GM20431 (cell line): ENCODE data around the gene MRO.
"Not testable (repeated sequence)": the region's sequence is repeated elsewhere in the genome, so short reads cannot be mapped to it uniquely, and the experiment has no call there.

Experiments
- in situ Hi-C: fragments of 300-500 bp; cut with MseI, MboI; formaldehyde crosslinking; loops from one replicate; pipeline ENCODE4 v1.15.0; 2020; ENCODE audit warnings: low sequenced_read_pairs; ENCODE audit not compliant: unreplicated experiment

The MRO gene

GRCh38 chr18:50819728-50820378, at the start of gene MRO:
Gene MRO (minus strand): TSS chr18:50820016. CDS start chr18:50809400, 10,616 bp downstream.
- in situ Hi-C loops = no loop called here

GRCh38 chr18:50869150-50869549, 49.3 kb upstream of the MRO start:
- in situ Hi-C loops = no loop called here

GRCh38 chr18:50866765-50867164, 46.9 kb upstream of the MRO start:
- in situ Hi-C loops = no loop called here

- in situ Hi-C loops = no loop called here
Measured at GRCh38 chr18:50863840-50864375, 44.1 kb upstream of the MRO start.

- in situ Hi-C loops = no loop called here
Measured at GRCh38 chr18:50862401-50862800, 42.6 kb upstream of the MRO start.

- in situ Hi-C loops = no loop called here
Measured at GRCh38 chr18:50861617-50862016, 41.8 kb upstream of the MRO start.

- in situ Hi-C loops = no loop called here
Measured at GRCh38 chr18:50859793-50860555, 40.2 kb upstream of the MRO start.

- in situ Hi-C loops = no loop called here
Measured at GRCh38 chr18:50857694-50858093, 37.9 kb upstream of the MRO start.

GRCh38 chr18:50857166-50857565, 37.4 kb upstream of the MRO start:
- in situ Hi-C loops = not testable (repeated sequence)

GRCh38 chr18:50855976-50856757, 36.4 kb upstream of the MRO start:
- in situ Hi-C loops = no loop called here

- in situ Hi-C loops = no loop called here
Measured at GRCh38 chr18:50853863-50854271, 34.1 kb upstream of the MRO start.

- in situ Hi-C loops = no loop called here
Measured at GRCh38 chr18:50850307-50851065, 30.7 kb upstream of the MRO start.

GRCh38 chr18:50849419-50849821, 29.6 kb upstream of the MRO start:
- in situ Hi-C loops = no loop called here

GRCh38 chr18:50848991-50849390, 29.2 kb upstream of the MRO start:
- in situ Hi-C loops = no loop called here

GRCh38 chr18:50848061-50848551, 28.3 kb upstream of the MRO start:
- in situ Hi-C loops = no loop called here

- in situ Hi-C loops = no loop called here
Measured at GRCh38 chr18:50847192-50847591, 27.4 kb upstream of the MRO start.

GRCh38 chr18:50844960-50845359, 25.1 kb upstream of the MRO start:
- in situ Hi-C loops = no loop called here

- in situ Hi-C loops = no loop called here
Measured at GRCh38 chr18:50844554-50844953, 24.7 kb upstream of the MRO start.

GRCh38 chr18:50842846-50843245, 23.0 kb upstream of the MRO start:
- in situ Hi-C loops = no loop called here

- in situ Hi-C loops = no loop called here
Measured at GRCh38 chr18:50839996-50840395, 20.2 kb upstream of the MRO start.
